PC-9 (cell line): ENCODE results near the gene MYO5A.

Experiments used
- CTCF ChIP-seq: fragments of 200-600 bp; sonication (generic); conservative IDR thresholded peaks from 2 replicates; pipeline ENCODE4 v1.6.1; 2017; ENCODE audit warnings: mixed run types, antibody characterized with exemption, mild to moderate bottlenecking, moderate library complexity
- EZH2 ChIP-seq: fragments of 200-600 bp; sonication (generic); IDR thresholded peaks from 2 replicates; pipeline ENCODE4 v1.8.0; 2017; ENCODE audit warnings: antibody characterized with exemption, low read depth

- no peak for TF ChIP-seq CTCF
- TF ChIP-seq EZH2, result no peak
Observed at GRCh38 chr15:52295421-52296001, 233.2 kb downstream of the MYO5A start, which contains the start of gene MYO5C.
